SU-DHL-6 (cell line): ENCODE measurements around the gene ATF3.

Experiments used
- H2AFZ ChIP-seq: fragments of 200-600 bp; sonication (generic); 2 replicates; pipeline ENCODE4 v1.6.1; 2014; ENCODE audit warnings: low read depth, mild to moderate bottlenecking, moderate library complexity, mixed read lengths, antibody characterized with exemption, low read length; ENCODE audit not compliant: severe bottlenecking
- H3F3A ChIP-seq: fragments of 200-600 bp; shearing (Covaris generic); 2 replicates; pipeline ENCODE4 v1.6.0; 2016; ENCODE audit warnings: antibody characterized with exemption, mild to moderate bottlenecking; ENCODE audit not compliant: insufficient read depth
- H3K27ac ChIP-seq: fragments of 200-600 bp; sonication (generic); 2 replicates; pipeline ENCODE4 v1.5.1; 2016; ENCODE audit warnings: low read depth, mild to moderate bottlenecking, low read length, moderate library complexity, mixed read lengths
- H3K27me3 ChIP-seq: fragments of 200-600 bp; sonication (generic), shearing (Covaris generic); 2 replicates; pipeline ENCODE4 v1.6.0; 2014; ENCODE audit warnings: mild to moderate bottlenecking, low read length
- H3K36me3 ChIP-seq: fragments of 200-600 bp; sonication (generic); 2 replicates; pipeline ENCODE4 v1.6.1; 2014; ENCODE audit warnings: mild to moderate bottlenecking, low read length, mixed read lengths
- H3K4me2 ChIP-seq: fragments of 300-600, 200-600 bp; shearing (Covaris generic), sonication (generic); 2 replicates; pipeline ENCODE4 v1.6.0; 2014; ENCODE audit warnings: low read length, low read depth, mild to moderate bottlenecking; ENCODE audit not compliant: poor library complexity, severe bottlenecking
- H3K4me3 ChIP-seq: fragments of 200-600 bp; sonication (generic); 2 replicates; pipeline ENCODE4 v1.5.1; 2014; ENCODE audit warnings: antibody characterized with exemption, low read length, mild to moderate bottlenecking, mixed read lengths; ENCODE audit not compliant: insufficient read depth, poor library complexity, severe bottlenecking
- H3K79me2 ChIP-seq: fragments of 200-600 bp; sonication (generic); 2 replicates; pipeline ENCODE4 v1.6.1; 2014; ENCODE audit warnings: mild to moderate bottlenecking, low read length, moderate library complexity; ENCODE audit not compliant: insufficient read depth
- H3K9ac ChIP-seq: fragments of 200-600 bp; sonication (generic); 2 replicates; pipeline ENCODE4 v1.7.0; 2014; ENCODE audit warnings: mild to moderate bottlenecking, low read length
- H3K9me2 ChIP-seq: fragments of 200-600 bp; sonication (generic); replicated peaks from 2 replicates; pipeline ENCODE4 v1.6.1; 2014; ENCODE audit warnings: low read length; ENCODE audit not compliant: insufficient read depth
- H3K9me3 ChIP-seq: fragments of 200-600 bp; sonication (generic); 2 replicates; pipeline ENCODE4 v1.6.1; 2014; ENCODE audit warnings: low read length, mixed read lengths; ENCODE audit not compliant: insufficient read depth
- H4K20me1 ChIP-seq: fragments of 200-600 bp; sonication (generic); 2 replicates; pipeline ENCODE4 v1.6.1; 2014; ENCODE audit warnings: low read depth, mild to moderate bottlenecking, antibody characterized with exemption, low read length, moderate library complexity, mixed read lengths
- CTCF ChIP-seq: fragments of 200-600 bp; sonication (generic); IDR thresholded peaks from one replicate; pipeline ENCODE4 v1.5.1; 2017; ENCODE audit warnings: antibody characterized with exemption, mild to moderate bottlenecking, low read length, moderate library complexity; ENCODE audit not compliant: insufficient read depth, poor library complexity, severe bottlenecking
- EZH2phosphoT487 ChIP-seq: fragments of 200-600 bp; sonication (generic), shearing (Covaris generic); conservative IDR thresholded peaks from 2 replicates; pipeline ENCODE4 v1.6.1; 2018; ENCODE audit warnings: mild to moderate bottlenecking, antibody characterized with exemption, low read length, moderate library complexity, mixed read lengths

ATF3 gene

GRCh38 chr1:212625781-212626450 is 17.4 kb downstream of the ATF3 start:
- Histone ChIP-seq H3K9ac (no peak overlapping the region), H3K27me3 (no peaks in the 10 kb centered on the region), H4K20me1 (no peaks in the 10 kb centered on the region), H3K27ac (no peak overlapping the region), H2AFZ (no peak overlapping the region), H3K4me3 (no peak overlapping the region), H3K36me3 (no peaks in the 10 kb centered on the region), H3K79me2 (no peaks in the 10 kb centered on the region), H3K9me3 (no peaks in the 10 kb centered on the region), H3K4me2 (no peak overlapping the region), H3K9me2 (no peaks in the 10 kb centered on the region), H3F3A (no peaks in the 10 kb centered on the region)
- TF ChIP-seq CTCF: no peak
- no peak for TF ChIP-seq EZH2phosphoT487

GRCh38 chr1:212628046-212628445 is 19.5 kb downstream of the ATF3 start:
- no peak overlapping the region for H3K9ac ChIP-seq
- H3K9me3 ChIP-seq: no peaks in the 10 kb centered on the region
- H3F3A ChIP-seq: no peaks in the 10 kb centered on the region
- H3K27me3 ChIP-seq: no peaks in the 10 kb centered on the region
- no peak overlapping the region for H2AFZ ChIP-seq
- H3K36me3 ChIP-seq: no peaks in the 10 kb centered on the region
- H4K20me1 ChIP-seq: no peaks in the 10 kb centered on the region
- no peak overlapping the region for H3K4me2 ChIP-seq
- H3K27ac ChIP-seq: no peak overlapping the region
- H3K79me2 ChIP-seq: no peaks in the 10 kb centered on the region
- H3K9me2 ChIP-seq: no peaks in the 10 kb centered on the region
- TF ChIP-seq CTCF: no peak
- TF ChIP-seq EZH2phosphoT487: no peak
- H3K4me3 ChIP-seq: no peak overlapping the region

GRCh38 chr1:212628813-212629415 is 20.4 kb downstream of the ATF3 start:
- Histone ChIP-seq H3K27me3 (no peaks in the 10 kb centered on the region), H3K9me2 (no peaks in the 10 kb centered on the region), H4K20me1 (no peaks in the 10 kb centered on the region), H3F3A (no peaks in the 10 kb centered on the region), H3K36me3 (no peaks in the 10 kb centered on the region), H3K79me2 (no peaks in the 10 kb centered on the region), H3K4me3 (no peak overlapping the region), H2AFZ (no peak overlapping the region), H3K4me2 (no peak overlapping the region), H3K9ac (no peak overlapping the region), H3K9me3 (no peaks in the 10 kb centered on the region), H3K27ac (no peak overlapping the region)
- TF ChIP-seq CTCF (no peak), EZH2phosphoT487 (no peak)
